Omental fat pad (tissue), 4 donors: ENCODE measurements around the gene CUX1. TPM values are rescaled to one million over a fixed set of nuclear protein-coding genes. Genes with fewer than 3 reads are reported as not detected.
"Not testable (repeated sequence)": the region's sequence is repeated elsewhere in the genome, so short reads cannot be mapped to it uniquely, and the experiment has no call there.

ENCODE experiments used
- ATAC-seq: fragments of 150-250 bp; one replicate; pipeline ENCODE4 v1.9.1; 2016; ENCODE audit warnings: mild to moderate bottlenecking, moderate library complexity; ENCODE audit not compliant: low FRiP score
- DNase-seq: peaks from one replicate; pipeline ENCODE4 v3.0.0-alpha.2; 2019; ENCODE audit warnings: low spot score
- total RNA-seq, 4 donors: library from RNA; depleted of rRNA; stranded (reverse); fragments of >200 nt; gene quantifications; one replicate each; pipeline ENCODE4 v1.1.0, GENCODE V29; 2016
- TF ChIP-seq, protein P1 (sequence below), 3 donors: fragments of 450-650 bp; IDR thresholded peaks; one replicate each; pipeline ENCODE4 v1.5.1; 2016 to 2017; ENCODE audit warnings: antibody characterized with exemption in 3 of 3, mild to moderate bottlenecking in 3 of 3, moderate library complexity in 2 of 3

The CUX1 gene
- total RNA-seq, 4 donors from 2014 or later: 67.6 to 141 (median 75.7) TPM

DNA sequence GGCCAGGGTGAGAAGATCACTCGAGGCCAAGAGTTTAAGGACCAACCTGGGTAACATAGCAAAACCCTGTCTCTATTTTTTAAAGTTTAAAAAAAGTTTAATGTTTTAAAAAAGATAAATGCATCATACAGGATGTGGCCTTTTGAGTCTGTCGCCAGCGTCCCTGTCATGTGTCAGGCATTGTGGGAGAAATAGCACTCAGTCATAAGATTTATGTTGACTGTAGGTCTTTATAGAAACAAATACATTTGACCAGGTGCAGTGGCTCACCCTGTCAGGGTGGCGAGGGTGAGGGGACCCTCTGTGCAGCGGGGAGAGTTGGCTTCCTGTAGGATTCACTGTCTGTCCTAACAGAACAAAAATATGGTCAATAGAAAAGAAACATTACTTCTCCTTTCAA is 405.8 kb downstream of the CUX1 start:
- ATAC-seq (no peak), DNase-seq (no peak)
- TF ChIP-seq, protein P1, sequence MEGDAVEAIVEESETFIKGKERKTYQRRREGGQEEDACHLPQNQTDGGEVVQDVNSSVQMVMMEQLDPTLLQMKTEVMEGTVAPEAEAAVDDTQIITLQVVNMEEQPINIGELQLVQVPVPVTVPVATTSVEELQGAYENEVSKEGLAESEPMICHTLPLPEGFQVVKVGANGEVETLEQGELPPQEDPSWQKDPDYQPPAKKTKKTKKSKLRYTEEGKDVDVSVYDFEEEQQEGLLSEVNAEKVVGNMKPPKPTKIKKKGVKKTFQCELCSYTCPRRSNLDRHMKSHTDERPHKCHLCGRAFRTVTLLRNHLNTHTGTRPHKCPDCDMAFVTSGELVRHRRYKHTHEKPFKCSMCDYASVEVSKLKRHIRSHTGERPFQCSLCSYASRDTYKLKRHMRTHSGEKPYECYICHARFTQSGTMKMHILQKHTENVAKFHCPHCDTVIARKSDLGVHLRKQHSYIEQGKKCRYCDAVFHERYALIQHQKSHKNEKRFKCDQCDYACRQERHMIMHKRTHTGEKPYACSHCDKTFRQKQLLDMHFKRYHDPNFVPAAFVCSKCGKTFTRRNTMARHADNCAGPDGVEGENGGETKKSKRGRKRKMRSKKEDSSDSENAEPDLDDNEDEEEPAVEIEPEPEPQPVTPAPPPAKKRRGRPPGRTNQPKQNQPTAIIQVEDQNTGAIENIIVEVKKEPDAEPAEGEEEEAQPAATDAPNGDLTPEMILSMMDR (IDR thresholded peaks at IDR 0.05): no peak

- DNase-seq: no peak
- no peak for ATAC-seq
- TF ChIP-seq, protein P1 (IDR thresholded peaks at IDR 0.05): no peak
Measured at GRCh38 chr7:102225025-102225424, 407.6 kb downstream of the CUX1 start.

GRCh38 chr7:102227371-102227770 is 409.9 kb downstream of the CUX1 start:
- no peak for DNase-seq
- TF ChIP-seq, protein P1 (IDR thresholded peaks at IDR 0.05): no peak
- no peak for ATAC-seq

DNA sequence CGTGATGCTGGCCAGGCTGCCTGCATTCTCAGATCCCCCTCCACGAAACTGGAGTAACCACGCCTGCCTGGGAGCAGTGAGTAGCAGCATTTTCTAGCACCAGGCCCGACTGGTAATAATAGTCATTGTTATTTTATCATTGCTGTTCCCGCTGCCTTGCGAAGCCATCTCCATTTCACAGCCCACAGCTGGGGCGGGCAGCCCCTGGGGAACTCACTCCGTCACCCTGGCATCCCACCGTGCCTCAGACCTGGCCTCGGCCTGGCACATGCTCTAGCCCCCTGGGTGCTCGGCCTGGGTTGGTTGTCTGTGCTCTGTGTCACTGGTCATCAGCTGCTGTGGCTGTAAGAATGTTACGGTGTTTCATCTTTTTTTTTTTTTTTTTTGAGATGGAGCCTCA is 411.5 kb downstream of the CUX1 start:
- TF ChIP-seq, protein P1 (IDR thresholded peaks at IDR 0.05): no peak
- DNase-seq: no peak
- ATAC-seq: no peak

DNA sequence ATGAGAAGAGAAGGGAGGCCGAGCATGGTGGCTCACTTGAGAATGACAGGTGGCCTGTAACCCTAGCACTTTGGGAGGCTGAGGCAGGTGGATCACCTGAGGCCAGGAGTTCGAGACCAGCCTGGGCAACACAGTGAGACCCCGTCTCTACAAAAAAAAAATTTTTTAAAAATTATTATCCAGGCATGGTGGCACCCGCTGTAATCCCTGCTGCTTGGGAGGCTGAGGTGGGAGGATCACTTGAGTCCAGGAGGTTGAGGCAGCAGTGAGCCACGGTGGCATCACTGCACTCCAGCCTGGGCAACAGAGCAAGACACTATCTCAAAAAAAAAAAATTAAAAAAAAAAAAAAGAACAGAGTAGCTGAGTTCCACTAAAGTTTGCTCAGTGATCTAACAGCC is 412.7 kb downstream of the CUX1 start:
- not testable (repeated sequence) for ATAC-seq, DNase-seq

DNA sequence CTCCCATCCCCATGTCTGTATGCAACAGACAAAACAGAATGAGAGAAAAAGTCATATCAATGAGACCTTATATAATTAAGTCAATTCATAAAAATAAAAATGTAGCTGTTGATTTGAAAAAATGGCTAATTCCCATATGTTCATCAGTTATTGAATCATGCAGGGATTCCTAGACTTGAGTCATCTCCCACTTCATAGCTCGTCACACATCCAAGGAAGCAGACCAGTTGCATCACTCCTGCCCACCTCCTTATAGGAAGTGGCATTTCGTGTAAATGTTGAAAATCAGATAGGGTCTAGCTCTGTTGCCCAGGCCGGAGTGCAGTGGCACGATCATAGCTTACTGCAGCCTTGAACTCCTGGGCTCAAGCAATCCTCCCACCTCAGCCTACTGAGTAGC is 413.2 kb downstream of the CUX1 start:
- DNase-seq (no peak), ATAC-seq (no peak)
- TF ChIP-seq, protein P1 (IDR thresholded peaks at IDR 0.05): no peak

DNA sequence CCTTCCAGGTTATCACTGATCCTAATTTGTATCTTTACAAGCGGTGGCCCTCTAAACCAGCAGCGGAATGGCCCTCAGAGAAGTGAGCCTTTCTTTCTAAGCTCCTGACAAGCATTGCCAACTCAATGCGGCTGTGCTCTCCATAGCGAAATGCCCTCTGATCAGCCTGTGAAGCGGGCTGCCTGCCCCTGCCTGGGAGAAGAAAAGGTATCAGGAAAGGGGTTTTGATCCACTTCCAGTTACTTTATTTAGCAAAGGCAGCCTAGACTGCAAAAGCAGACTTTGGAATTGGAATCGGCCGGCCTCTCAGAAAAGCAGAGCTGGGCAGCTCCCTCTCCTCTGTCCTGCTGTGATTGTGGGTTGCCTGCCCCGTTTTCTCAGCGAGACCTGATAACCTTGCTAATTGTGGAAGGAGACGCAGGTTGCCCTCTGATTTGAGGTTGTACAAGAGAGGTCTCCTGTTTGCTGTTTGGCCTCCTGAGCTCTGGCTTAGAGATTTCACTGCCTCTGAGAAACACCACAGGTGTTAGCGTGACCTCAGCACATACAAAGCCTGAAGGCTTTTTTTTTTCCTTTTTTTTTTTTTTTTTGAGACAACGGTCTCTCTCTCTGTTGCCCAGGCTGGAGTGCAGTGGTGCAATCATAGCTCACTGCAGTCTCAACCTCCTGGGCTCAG is 415.3 kb downstream of the CUX1 start:
- ATAC-seq (no peak), DNase-seq (no peak)
- TF ChIP-seq, protein P1 (IDR thresholded peaks at IDR 0.05): no peak
